Fibroblast of the aortic adventitia (primary cell): ENCODE data around the gene MEGF11. TPM values are rescaled to one million over a fixed set of nuclear protein-coding genes. Genes with fewer than 3 reads are reported as not detected.
A peak's percentile ranks its signal among the peaks of the same experiment; 100 is the strongest.

ENCODE experiments used
- DNase-seq: peaks from one replicate; pipeline ENCODE4 v3.0.0-alpha.2; 2010; ENCODE audit warnings: low read depth
- H3K4me3 ChIP-seq: 2 replicates; pipeline ENCODE4 v1.5.1; 2011; ENCODE audit warnings: low read depth, mild to moderate bottlenecking, control low read depth, low read length, moderate library complexity
- total RNA-seq: library from RNA; depleted of rRNA; stranded (reverse); fragments of >200 nt; gene quantifications from 2 replicates; pipeline ENCODE4 v1.2.3, GENCODE V29; 2012; ENCODE audit warnings: low replicate concordance
- TF ChIP-seq, protein P1 (sequence below): IDR thresholded peaks from 2 replicates; pipeline ENCODE4 v1.5.1; 2011; ENCODE audit warnings: mild to moderate bottlenecking, low read length, control low read depth, inconsistent platforms; ENCODE audit not compliant: insufficient read depth

Gene MEGF11
- total RNA-seq, 1 donor, result 0.36 TPM

DNA sequence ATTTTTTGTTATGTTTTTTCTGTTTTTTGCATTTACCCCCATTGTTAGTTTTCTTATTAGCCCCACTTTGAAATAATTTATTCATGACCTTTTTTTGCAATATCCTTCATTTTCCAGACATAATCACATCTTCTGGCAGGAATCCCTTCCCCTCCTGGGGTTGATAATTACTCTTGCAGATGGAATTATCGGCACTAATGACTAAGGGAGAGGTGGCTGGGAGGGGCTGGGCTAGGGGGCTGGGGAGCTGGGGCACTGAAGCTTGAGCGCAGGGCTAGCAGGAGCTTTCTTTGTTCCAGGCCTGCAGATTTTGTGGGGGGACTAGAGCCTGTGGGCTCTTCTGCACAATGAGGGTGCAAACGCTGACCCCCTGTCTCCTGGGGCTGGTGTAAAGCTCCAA lies 306.5 kb downstream of the MEGF11 start:
- TF ChIP-seq, protein P1, sequence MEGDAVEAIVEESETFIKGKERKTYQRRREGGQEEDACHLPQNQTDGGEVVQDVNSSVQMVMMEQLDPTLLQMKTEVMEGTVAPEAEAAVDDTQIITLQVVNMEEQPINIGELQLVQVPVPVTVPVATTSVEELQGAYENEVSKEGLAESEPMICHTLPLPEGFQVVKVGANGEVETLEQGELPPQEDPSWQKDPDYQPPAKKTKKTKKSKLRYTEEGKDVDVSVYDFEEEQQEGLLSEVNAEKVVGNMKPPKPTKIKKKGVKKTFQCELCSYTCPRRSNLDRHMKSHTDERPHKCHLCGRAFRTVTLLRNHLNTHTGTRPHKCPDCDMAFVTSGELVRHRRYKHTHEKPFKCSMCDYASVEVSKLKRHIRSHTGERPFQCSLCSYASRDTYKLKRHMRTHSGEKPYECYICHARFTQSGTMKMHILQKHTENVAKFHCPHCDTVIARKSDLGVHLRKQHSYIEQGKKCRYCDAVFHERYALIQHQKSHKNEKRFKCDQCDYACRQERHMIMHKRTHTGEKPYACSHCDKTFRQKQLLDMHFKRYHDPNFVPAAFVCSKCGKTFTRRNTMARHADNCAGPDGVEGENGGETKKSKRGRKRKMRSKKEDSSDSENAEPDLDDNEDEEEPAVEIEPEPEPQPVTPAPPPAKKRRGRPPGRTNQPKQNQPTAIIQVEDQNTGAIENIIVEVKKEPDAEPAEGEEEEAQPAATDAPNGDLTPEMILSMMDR, result no peak
- DNase-seq, result no peak
- no peak overlapping the region for H3K4me3 ChIP-seq

DNA sequence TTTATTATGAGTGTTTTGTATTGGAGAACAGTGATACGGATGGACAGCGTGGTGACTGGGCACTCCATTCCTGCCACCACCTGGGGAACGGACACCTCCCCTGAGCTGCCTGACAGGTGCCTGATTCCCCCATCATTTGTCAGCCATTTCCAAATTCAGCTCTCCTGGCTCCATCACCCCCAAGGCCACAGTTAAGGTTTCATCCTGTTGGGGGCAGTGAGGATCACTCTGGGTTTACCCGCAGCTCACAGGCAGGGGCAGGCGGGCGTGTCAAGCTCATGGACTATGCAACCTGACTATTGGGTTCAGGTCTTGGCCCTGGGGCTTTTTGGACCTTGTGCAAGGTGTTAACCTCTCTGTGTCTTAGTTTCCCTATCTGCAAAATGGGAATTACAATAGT lies 307.9 kb downstream of the MEGF11 start:
- DNase-seq, result no peak
- TF ChIP-seq, protein P1, result no peak
- H3K4me3 ChIP-seq, result no peak overlapping the region

DNA sequence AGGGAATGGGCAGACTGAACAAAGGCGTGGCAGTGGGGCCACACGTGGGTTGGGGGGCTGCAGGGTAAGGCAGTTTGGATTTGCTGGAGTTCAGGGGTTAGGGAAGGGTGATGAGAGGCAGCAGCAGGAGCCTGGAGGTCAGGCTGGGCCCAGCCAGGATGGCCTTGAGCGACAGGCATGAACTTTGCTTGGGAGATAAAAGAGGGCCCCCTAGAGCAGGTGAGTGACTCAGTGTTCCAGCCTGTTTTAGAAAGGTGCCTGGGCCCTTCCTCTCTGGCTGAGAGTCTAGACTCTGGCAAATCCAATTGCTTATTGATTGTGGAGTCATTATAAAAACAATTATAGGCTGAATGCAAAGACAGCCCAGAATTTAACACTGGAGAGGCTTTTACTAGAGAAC lies 309.1 kb downstream of the MEGF11 start:
- no peak for DNase-seq

DNA sequence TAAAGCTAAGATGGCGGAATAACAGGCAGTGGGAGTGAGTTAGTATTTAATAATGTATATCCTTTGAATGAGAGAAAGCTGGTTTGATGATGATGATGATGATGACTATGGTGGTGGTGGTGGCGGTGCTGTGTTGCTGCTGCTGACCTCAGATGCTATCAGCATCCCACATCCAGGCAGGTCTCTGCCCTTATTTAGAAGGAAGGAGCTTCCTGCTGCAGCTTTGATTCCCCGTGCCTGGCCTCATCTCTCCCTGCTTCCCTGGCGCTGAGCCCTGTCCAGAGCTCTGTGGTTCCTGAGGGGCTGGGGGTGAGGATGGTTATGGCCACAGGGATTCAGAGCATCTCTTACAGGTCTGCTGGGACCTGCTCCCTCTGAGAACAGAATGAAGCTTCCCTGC lies 311.1 kb downstream of the MEGF11 start:
- TF ChIP-seq, protein P1, result no peak
- H3K4me3 ChIP-seq, result no peak overlapping the region
- no peak for DNase-seq

More for the DNA sequence above, 309.1 kb downstream of the MEGF11 start:
- no peak overlapping the region for H3K4me3 ChIP-seq
- TF ChIP-seq, protein P1, result no peak

DNA sequence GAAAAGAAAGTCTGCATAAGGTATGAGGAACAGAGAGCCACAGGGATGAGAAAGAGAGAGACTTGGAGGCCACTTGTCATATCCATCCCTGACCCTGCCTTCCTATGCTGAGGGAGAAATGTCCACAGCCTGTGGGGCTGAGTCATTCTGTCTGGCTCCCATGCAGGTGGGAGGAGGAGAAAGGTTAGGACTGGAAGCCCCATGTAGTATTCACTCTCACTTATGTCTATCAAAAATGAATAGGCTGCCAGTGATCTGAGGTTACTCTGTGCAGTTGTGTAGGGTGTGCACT lies 313.0 kb downstream of the MEGF11 start:
- TF ChIP-seq, protein P1, result no peak
- DNase-seq, result peak; percentile 14
- no peak overlapping the region for H3K4me3 ChIP-seq

DNA sequence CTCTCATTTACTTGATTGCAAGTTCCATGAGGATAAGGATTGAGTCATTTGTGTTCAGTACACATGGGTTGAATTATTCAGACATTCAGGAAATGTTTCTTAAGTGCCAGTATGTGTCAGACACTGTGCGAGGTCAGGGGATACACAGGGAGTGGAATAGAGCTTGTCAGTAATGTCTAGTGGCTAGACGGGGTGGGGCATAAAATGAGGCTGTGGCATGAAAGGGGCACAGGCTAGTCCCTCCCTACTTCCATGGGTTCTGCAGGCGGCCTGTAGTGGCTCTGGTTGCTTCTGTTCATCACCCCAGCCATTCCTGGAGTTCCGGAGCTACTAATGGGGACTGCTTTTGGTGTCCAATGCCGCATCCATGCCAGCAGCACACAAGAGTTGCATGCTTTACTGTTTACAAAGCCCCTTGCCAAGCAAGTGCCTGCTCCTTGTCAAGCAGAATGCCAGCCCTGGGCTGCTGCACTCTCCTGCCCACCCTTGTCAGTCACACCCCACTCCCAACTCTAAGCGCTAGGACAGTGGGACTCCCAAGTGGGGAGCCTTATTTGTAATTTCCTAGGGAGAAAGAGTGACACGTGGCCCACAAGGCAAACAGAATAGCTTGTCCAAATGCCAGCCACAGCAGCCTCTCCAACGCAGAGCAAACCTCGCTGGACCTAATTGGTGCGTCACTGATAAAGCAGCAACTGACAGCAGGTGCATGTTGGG lies 313.5 kb downstream of the MEGF11 start:
- H3K4me3 ChIP-seq, result no peak overlapping the region
- TF ChIP-seq, protein P1, result no peak
- peak; percentile 89 for DNase-seq

DNA sequence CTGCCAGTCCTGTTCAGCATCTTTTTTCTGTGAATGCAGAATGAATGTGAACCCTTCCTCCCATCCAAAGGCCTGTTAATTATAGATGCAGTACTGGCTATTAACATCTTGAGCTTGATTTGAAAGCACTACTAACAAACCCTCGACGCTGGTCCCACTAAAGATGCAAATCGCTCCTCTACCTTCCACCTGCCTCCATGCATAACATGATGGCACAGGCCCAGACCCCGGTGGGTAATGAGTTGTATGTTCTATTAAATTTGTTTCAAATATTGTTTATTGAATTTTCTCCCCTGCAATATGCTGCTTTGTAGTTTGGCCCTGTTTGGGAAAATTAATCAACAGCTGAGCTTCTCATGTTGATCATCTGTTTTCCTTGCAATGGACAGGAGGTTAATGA lies 314.9 kb downstream of the MEGF11 start:
- no peak for DNase-seq
- H3K4me3 ChIP-seq, result no peak overlapping the region
- TF ChIP-seq, protein P1, result no peak
